NCI-H1417 (cell line): Measurements from ENCODE around the gene SEPTIN14.
"Not testable (repeated sequence)": the region's sequence is repeated elsewhere in the genome, so short reads cannot be mapped to it uniquely, and the experiment has no call there.

ENCODE experiments used
- DNase-seq, 3 experiments: peaks; one replicate each; lab custom pipeline; 2025; lab: John Stamatoyannopoulos, UW

SEPTIN14 gene

DNA sequence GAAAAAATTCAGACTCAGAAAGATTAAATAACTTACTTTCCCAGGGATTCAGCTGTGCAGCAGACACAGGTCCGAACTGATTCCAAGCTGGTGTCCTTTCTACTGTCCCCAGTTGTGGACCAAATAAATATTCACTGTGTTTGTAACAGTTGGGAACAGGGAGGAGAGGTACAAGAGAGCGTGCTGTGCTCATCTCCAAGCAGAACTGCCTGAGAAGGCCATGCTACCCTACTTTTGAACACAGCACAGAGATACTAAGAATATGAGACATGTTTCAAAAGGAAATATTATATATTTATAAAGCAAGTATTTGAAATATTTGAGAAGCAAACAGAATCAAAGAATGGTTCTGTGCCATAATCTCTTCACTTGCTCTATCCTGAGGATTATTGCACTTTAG lies at the start of gene SEPTIN14:
Gene SEPTIN14 (minus strand): TSS at position 101 of the 400 bp plus-strand sequence. CDS start 756 bp downstream, outside the sequence.
- not testable (repeated sequence) for DNase-seq

DNA sequence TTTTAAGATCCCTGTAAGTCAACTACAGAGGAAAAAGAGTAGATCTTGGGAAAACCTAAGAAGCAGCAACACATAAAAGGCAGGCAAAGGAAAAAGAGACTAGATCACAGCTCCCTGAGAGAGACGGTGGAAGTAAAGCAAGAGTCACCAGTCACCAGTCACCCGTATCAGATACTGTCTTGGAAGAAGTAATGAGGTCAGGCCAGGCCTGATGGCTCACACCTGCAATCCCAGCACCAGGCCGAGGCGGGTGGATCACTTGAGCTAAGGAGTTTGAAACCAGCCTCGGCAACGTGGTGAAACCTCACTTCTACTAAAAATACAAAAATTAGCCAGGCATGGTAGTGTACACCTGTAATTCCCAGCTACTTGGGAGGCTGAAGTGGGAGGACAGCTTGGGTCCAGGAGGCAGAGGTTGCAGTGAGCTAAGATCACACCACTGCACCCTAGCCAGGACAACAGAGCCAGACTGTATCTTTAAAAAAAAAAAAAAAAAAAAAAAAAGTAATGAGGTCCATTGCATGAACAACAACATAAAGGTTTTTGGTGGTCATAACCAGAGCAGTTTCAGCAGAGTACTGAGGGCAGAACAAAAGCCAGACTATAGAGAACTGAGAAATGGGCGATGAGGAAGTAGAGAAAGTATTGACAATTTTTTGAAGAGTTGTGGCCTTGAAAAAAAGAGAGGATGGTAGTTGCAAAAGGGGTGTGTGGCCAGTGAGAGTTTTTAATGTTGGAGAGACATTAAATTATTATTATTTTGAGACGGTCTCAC lies 41.6 kb upstream of the SEPTIN14 start:
- no peak for DNase-seq

DNA sequence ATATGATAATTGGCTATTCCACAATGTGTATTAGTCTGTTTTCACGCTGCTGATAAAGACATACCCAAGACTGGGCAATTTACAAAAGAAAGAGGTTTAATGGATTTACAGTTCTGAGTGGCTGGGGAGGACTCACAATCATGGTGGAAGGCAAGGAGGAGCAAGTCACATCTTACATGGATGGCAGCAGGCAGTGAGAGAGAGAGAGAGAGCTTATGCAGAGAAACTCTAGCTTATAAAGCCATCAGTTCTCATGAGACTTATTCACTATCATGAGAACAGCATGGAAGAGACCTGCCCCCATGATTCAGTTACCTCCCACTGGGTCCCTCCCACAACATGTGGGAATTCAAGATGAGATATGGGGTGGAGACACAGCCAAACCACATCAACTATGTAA lies 38.5 kb upstream of the SEPTIN14 start:
- DNase-seq = not testable (repeated sequence)

DNA sequence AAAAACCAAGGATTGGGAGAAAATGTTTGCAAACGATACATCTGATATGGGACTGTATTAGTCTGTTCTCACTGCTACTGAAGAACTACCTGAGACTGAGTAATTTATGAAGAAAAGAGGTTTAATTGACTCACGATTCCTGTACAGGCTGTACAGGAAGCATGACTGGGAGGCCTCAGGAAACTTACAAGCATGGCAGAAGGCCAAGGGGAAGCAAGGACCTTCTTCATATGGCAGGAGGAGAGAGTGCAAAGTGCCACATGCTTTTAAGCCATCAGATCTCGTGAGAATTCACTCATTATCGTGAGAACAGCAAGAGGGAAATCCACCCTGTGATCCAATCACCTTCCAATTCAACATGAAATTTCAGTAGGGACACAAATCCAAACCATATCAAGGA lies 35.7 kb upstream of the SEPTIN14 start:
- no peak for DNase-seq

DNA sequence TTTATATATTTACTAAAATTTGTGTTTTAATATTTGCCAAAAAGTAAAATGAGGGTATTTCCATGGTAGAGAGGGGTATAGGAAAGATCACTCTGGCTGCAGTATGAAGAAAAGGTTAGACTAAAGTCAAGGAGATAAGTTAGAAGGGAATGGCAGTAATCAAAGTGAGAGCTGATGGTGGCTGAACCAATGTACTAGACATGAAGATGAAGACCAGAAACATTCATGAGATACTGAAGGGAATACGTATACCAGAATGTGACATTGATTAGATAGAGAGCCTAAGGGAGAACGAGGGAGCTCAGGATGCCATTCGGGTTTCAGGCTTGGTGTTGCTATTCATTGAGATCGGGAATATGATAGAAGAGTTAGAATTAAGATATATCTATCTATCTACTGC lies 32.5 kb upstream of the SEPTIN14 start:
- DNase-seq = no peak

DNA sequence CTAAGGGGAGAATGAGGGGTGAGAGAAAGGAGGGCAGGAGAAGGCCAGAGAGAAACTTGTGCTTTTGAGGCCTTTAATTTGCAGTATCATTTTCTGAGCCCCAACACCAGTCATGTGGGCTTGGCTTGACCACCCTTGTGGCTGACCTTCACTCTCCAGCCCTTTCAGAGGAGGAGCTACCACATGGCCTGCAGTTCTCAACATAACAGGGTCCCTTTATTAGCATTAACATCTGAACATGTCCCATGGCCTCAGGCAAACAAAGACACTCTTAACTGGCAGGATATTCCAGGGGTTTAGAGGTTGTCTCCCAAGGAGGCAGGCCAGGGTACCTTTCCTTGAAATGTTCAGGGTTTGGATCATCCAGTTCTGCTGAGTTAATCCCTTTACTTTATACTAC lies 31.4 kb upstream of the SEPTIN14 start:
- DNase-seq = no peak

DNA sequence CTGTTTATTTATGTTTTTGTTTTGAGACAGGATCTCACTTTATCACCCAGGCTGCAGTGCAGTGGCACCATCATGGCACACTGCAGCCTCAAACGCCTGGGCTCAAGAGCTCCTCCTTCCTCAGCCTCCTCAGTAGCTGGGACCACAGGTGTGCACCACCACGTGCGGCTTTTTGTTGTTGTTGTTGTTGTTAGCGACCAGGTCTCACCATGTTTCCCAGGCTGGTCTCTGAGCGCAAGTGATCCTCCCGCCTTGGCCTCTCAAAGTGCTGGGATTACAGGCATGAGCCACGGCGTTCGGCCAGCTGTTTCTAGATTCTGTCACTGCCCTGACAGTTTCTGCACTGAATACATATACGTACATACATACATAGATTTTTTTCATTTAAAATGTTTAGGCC lies 25.8 kb upstream of the SEPTIN14 start:
- DNase-seq = peak in 2 of 3 experiments; percentile 27 to 62

DNA sequence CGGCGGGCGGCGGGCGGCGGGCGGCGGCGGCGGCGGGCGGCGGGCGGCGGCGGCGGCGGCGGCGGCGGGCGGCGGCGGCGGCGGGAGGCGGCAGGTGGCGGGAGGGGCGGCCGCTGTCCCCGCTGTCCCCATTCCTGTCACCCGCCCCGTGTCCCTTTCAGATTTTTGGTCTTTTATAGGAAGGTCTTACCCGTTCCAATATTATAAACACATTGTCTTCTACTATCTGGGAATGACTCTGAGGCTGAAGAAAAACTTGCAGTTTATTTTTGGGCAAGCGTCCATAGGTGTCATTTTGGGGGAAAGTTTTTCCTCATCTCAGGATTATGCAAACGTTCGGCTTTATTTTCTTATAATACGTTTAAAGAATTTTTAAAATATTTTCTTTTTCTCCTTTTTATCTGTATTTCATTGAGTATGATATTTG lies 25.3 kb upstream of the SEPTIN14 start:
- DNase-seq = peak; percentile 41 to 62 (median 48)

DNA sequence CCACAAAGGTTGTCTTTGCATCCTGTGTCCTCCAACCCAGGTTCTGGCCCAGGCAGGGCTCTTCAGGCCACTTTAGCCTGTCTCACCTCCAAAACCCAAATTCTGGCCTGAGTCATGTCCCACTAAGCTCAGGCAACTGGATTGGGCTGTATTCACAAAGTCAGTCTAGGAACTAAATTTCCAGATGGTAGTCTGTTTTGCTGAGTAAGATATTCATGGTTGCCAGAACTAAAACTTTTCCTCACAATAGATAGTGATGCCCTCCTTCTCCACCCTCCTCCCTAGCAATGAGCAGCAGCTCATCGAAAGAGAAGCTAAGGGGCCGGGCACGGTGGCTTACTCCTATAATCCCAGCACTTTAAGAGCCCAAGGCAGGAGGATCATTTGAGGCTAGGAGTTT lies 21.8 kb upstream of the SEPTIN14 start:
- no peak for DNase-seq

DNA sequence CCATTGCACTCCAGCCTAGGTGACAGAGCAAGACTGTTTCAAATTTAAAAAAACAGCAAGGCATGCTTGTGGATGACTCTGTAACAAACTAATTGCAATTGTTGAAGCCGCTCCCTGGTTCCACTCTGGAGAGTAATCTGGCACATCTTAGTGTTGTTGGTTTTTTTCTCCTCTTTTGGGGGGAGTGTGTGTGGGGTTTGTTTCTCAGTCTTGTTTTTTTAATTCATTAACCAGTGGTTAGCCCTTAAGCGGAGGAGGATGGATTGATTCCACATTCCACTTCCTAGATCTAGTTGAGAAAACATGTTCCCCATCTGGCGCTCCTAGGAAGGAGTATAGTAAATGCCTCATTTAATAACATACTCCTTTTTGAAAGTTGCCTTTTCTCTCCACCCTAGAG lies 16.1 kb upstream of the SEPTIN14 start:
- DNase-seq = no peak

DNA sequence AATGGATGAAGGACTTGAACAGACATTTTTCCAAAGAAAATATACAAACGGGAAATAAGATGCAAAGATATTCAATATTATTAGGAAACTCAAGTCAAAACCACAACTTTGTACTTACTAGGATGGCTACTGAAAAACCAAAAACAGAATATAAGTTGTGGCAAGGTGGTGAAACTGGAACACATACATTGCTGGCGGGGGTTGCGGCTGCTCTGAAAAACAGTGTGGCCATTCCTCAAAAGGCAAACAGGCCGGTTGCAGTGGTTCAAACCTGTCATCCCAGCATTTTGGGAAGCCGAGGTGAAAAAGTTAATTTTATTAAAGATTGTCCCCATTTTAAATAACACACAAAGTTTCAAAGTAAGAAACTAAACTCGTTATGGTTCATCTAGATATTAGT lies 14.8 kb upstream of the SEPTIN14 start:
- no peak for DNase-seq

DNA sequence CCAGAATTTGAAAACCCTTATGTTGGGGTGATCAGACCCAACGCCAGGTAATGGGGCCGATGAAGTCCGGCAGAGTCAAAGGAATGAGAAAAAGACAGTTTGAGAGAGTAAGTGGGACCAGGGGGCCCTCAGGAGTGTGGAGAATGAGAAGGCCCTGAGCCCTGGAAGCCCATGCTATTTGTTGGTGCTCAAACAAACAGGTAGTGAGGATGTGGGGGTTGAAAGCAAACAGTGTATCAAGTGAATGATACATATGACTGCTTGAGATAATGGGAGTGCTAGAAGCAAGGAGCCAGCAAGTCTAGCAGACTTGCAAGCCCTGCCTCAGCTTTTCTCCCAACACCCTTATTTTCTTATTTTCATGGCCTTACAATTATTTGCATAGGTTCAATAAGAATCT lies 11.2 kb upstream of the SEPTIN14 start:
- DNase-seq = peak in 1 of 3 experiments; percentile 9

DNA sequence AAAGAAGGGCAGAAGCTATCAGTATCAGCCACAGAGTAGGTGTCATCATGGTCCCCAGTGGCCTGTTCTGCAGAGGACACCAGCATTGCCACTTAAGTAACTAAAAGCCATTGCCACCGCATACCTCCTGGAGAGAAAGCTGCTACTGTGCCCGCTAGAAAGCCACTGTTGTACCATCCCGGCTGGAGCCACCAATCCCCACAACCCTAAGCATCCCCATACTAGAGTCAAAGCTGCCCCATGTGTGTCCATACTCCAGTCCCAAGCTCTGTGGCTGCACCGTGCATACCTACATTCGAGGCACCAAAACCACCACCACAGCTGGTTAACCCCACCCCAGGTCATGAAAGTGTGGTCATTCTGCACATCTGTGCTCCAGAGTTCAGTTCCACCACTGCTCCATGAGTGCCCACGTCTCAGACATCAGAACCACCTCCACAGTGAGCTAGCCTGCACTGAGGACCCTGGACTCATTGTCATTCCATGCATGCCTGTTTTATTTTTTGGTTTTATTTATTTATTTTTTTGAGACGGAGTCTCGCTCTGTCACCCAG lies 9.5 kb upstream of the SEPTIN14 start:
- DNase-seq = no peak

DNA sequence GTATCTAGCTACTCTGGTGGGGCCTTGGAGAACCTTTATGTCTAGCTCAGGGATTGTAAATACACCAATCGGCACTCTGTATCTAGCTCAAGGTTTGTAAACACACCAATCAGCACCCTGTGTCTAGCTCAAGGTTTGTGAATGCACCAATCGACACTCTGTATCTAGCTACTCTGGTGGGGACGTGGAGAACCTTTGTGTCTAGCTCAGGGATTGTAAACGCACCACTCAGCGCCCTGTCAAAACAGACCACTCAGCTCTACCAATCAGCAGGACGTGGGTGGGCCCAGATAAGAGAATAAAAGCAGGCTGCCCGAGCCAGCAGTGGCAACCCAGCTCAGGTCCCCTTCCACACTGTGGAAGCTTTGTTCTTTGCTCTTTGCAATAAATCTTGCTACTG lies 6.4 kb upstream of the SEPTIN14 start:
- not testable (repeated sequence) for DNase-seq

DNA sequence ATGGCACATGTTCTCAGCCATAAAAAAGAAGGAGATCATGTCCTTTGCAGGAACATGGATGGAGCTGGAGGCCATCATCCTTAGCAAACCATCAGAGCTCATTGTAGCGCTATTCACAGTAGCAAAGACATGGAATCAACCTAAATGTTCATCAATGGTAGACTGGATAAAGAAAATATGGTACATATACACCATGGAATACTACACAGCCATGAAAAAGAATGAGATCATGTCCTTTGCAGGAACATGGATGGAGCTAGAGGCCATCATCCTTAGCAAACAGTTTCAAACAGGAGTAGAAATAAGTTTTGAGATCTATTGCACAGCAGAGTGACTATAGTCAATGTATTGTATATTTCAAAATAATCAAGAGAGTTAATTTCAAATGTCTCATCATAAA lies 17.4 kb downstream of the SEPTIN14 start:
- DNase-seq = not testable (repeated sequence)

DNA sequence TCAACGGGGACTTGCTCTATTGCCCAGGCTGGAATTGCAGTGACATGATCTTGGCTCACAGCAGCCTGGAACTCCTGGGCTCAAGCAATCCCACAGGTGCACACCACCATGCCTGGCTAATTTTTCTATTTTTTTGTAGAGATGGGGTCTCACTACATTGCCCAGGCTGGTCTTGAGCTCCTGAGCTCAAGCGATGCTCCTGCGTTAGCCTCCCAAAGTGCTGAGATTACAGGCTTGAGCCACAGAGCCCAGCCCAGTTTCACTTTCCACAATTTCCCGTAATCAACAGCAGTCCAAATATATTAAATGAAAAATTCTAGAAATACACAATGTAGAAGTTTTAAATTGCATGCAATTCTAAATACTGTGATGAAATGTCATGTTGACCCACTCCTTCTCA lies 24.0 kb downstream of the SEPTIN14 start:
- DNase-seq = no peak

DNA sequence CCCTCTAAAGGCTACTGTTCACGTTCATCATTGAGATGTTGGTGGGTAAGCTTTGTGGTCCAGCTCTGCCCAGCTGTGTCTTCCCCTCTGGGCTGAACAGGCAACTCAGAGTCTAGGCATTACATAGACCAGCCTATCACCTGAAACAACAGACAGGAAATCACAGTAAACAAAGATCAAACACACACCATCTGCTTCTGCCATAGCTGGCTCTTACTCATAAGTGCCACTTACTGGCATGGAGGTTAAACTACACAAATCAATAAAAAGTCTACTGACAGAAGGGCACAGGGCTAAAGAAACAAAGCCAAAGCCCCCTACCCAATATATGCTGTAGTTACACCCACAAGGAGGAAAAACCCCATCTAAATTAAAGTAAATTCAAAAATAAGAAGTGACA lies 35.0 kb downstream of the SEPTIN14 start:
- DNase-seq = peak in 1 of 3 experiments; percentile 13

DNA sequence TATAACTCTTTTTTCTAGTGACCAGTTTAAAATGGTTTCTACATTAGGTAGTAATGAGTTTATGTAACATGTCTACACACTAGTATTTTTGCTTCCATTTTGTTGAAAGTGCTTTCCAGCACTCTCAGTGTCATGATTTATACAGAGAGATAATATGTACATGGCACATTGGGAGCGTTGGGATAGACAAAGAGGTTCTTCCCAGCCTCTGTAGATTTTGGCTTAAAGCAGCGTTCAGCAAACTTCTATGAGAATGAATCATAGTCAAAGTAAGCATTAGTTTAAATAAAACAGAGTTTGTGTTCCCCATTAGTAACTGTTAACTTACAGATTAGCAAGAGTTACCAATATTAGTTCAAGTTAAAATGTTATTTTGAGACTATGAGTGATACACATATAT lies 43.9 kb downstream of the SEPTIN14 start:
- DNase-seq = no peak

DNA sequence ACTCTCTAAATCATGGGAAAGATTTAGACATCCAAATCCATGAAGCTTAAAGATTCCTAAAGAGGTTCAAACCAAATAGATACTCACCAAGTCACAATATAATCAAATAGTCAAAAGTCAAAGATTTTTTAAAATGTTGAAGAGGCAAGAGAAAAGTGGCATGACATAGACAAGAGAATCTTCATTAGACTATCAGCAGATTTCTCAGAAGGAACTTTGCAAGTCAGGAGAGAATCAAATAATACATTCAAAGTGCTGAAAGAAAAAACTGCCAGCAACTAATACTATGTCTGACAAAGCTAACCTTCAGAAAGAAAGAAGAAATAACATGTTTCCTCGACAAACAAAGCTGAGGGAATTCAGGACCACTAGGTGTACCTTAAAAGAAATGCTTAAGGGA lies 65.3 kb downstream of the SEPTIN14 start:
- not testable (repeated sequence) for DNase-seq

DNA sequence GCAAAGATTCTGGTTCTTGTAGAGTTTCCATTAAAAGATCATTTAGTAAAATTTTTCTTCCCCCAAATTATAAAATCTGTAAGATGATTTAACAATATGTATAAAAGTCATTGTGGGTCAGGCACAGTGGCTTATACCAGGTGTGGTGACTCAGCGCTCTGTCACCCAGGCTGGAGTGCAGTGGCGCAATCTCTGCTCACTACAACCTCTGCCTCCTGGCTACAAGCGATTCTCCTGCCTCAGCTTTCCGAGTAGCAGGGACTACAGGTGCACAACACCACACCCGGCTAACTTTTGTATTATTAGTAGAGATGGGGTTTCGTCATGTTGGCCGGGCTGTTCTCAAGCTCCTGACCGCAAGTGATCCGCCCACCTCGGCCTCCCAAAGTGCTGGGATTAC lies 68.0 kb downstream of the SEPTIN14 start:
- DNase-seq = no peak

DNA sequence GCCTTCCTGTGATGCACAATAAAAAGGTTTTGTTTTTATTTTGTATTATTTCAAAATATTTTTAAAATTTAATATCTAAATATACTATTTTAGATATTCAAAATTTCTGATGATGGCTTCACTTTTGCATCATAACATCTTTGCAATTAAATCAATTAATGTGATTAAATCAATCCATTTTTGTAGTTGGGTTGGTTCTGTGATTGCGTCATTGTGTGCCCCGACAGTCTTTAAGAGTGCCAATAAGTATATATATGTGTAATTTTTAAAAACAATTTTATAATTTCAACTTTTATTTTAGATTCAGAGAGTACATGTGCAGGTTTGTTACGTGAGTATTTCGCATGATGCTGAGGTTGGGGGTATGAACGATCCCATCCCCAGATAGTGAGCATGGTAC lies 70.5 kb downstream of the SEPTIN14 start:
- DNase-seq = no peak

DNA sequence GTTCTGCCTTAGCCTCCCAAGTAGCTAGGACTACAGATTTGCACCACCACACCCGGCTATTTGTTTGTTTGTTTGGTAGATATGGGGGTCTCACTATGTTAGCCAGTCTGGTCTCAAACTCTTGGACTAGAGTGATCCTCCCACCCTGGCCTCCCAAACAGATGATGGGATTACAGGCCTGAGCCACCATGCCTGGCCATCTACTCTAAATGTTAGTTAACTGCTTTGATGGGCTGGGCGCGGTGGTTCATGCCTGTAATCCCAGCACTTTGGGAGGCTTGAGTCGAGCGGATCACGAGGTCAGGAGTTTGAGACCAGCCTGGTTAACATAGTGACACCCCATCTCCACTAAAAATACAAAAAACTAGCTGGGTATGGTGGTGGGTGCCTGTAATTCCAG lies 74.8 kb downstream of the SEPTIN14 start:
- DNase-seq = no peak

DNA sequence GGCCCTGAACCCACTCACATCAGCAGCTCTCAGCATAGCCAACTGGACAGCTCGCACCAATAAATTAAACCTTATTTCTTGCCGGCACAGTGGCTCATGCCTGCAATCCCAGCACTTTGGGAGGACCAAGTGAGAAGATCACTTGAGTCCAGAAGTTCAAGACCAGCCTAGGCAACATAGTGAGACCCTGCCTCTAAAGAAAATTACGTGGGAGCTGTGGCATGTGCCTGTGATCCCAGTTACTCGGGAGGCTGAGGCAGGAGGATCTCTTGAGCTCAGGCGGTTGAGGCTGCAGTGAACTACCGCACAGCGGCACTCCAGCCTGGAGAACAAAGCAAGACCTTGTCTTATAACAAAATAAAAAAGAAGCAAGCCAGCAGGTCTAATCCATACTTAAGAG lies 75.7 kb downstream of the SEPTIN14 start:
- DNase-seq = no peak

DNA sequence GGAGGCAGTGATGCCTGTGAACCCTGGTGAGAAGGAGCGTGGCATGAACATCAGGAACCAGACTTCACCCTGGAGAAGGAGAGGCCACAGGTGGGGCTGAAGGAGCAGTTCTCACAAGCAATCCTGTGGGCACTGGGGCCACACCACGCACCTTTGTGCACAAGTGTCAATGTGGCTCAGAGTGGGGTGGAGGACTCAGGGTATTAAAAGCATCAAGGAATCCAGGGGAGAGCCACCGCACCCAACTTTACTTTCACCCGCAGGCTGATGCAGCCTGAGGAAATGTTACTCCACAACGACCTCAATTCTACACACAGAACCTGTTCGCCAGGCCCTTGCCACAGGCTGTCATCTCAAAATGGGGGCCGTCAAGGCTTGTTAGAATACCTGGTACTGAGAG lies 77.1 kb downstream of the SEPTIN14 start:
- DNase-seq = not testable (repeated sequence)
